OCI-LY1 (cell line): ENCODE results near the gene GRIN2A.

Source experiments
- H2AFZ ChIP-seq: fragments of 200-600 bp; sonication (generic), shearing (Covaris generic); 2 replicates; pipeline ENCODE4 v1.6.0; 2014; ENCODE audit warnings: antibody characterized with exemption, mild to moderate bottlenecking, low read length
- H3F3A ChIP-seq: fragments of 200-600 bp; sonication (generic), shearing (Covaris generic); 2 replicates; pipeline ENCODE4 v1.6.0; 2014; ENCODE audit warnings: mild to moderate bottlenecking, antibody characterized with exemption, low read length, moderate library complexity; ENCODE audit not compliant: insufficient read depth
- H3K27ac ChIP-seq: fragments of 200-600 bp; sonication (generic); 2 replicates; pipeline ENCODE4 v1.5.1; 2014; ENCODE audit warnings: low read length, mixed run types, mild to moderate bottlenecking, low read depth; ENCODE audit not compliant: poor library complexity, severe bottlenecking
- H3K27me3 ChIP-seq: fragments of 200-600 bp; sonication (generic); 2 replicates; pipeline ENCODE4 v1.6.0; 2014; ENCODE audit warnings: antibody characterized with exemption, mild to moderate bottlenecking, low read length, moderate library complexity; ENCODE audit not compliant: insufficient read depth
- H3K36me3 ChIP-seq: fragments of 200-600 bp; sonication (generic); 2 replicates; pipeline ENCODE4 v1.6.1; 2014; ENCODE audit warnings: mild to moderate bottlenecking, antibody characterized with exemption, low read length, moderate library complexity, mixed read lengths; ENCODE audit not compliant: insufficient read depth
- H3K4me1 ChIP-seq: fragments of 200-600 bp; sonication (generic); 2 replicates; pipeline ENCODE4 v1.5.1; 2014; ENCODE audit warnings: mild to moderate bottlenecking, low read length, moderate library complexity; ENCODE audit not compliant: insufficient read depth, severe bottlenecking
- H3K4me2 ChIP-seq: fragments of 200-600 bp; sonication (generic), shearing (Covaris generic); 2 replicates; pipeline ENCODE4 v1.6.1; 2014; ENCODE audit warnings: low read length
- H3K4me3 ChIP-seq: fragments of 200-600 bp; sonication (generic); 2 replicates; pipeline ENCODE4 v1.5.1; 2014; ENCODE audit warnings: low read length, low read depth, mild to moderate bottlenecking, mixed read lengths; ENCODE audit not compliant: poor library complexity, severe bottlenecking
- H3K79me2 ChIP-seq: fragments of 200-600 bp; shearing (Covaris generic); 2 replicates; pipeline ENCODE4 v1.6.1; 2016; ENCODE audit warnings: mixed run types, low read length, mixed read lengths; ENCODE audit not compliant: insufficient read depth
- H3K9ac ChIP-seq: fragments of 200-600 bp; sonication (generic), shearing (Covaris generic); 2 replicates; pipeline ENCODE4 v1.6.1; 2014; ENCODE audit warnings: mild to moderate bottlenecking, low read length, mixed read lengths
- H3K9me2 ChIP-seq: fragments of 200-600 bp; sonication (generic), shearing (Covaris generic); 2 replicates; pipeline ENCODE4 v1.6.1; 2014; ENCODE audit warnings: low read depth, mild to moderate bottlenecking, low read length, mixed read lengths
- H3K9me3 ChIP-seq: fragments of 200-600 bp; shearing (Covaris generic); 2 replicates; pipeline ENCODE4 v1.6.1; 2014; ENCODE audit warnings: low read length, mixed read lengths
- H4K20me1 ChIP-seq: fragments of 200-600 bp; sonication (generic), shearing (Covaris generic); 2 replicates; pipeline ENCODE4 v1.6.0; 2016; ENCODE audit warnings: mild to moderate bottlenecking, low read length; ENCODE audit not compliant: insufficient read depth
- EZH2 ChIP-seq: fragments of 200-600 bp; sonication (generic), shearing (Covaris generic); IDR thresholded peaks from 2 replicates; pipeline ENCODE4 v1.8.0; 2017; ENCODE audit warnings: borderline replicate concordance, mixed run types, mild to moderate bottlenecking, antibody characterized with exemption, low read length, moderate library complexity, mixed read lengths
- TF ChIP-seq, protein P1 (sequence below): fragments of 200-600 bp; sonication (generic), shearing (Covaris generic); IDR thresholded peaks from 2 replicates; pipeline ENCODE4 v1.5.1; 2017; ENCODE audit warnings: mild to moderate bottlenecking, antibody characterized with exemption, low read length, moderate library complexity, mixed read lengths

Gene GRIN2A

DNA sequence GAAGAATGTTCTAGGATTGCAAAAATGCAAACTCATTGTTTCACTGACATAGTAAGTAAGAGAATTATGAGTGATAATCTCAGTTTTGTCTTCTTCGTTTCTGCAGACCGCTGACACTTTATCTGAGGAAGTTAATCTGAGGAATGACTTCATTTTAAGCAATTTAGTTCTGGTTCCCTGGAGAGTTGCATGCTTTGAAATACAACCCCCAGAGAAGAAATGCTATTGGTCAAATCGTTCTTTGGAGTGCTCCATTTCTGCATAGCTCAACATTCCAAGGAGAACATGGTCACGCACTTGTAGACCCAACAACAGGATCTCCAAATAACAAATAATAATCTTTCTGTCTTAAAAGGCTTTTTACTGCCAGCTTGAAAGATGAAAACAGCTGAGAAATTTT is 427.1 kb downstream of the GRIN2A start:
- Histone ChIP-seq H3K4me2 (no peak overlapping the region), H3K4me3 (no peak overlapping the region), H3K9ac (no peak overlapping the region), H3K79me2 (no peaks in the 10 kb centered on the region), H3F3A (no peaks in the 10 kb centered on the region), H3K27me3 (no peaks in the 10 kb centered on the region), H3K27ac (no peak overlapping the region), H4K20me1 (no peaks in the 10 kb centered on the region), H2AFZ (no peak overlapping the region), H3K4me1 (no peaks in the 10 kb centered on the region), H3K36me3 (no peaks in the 10 kb centered on the region), H3K9me3 (no peaks in the 10 kb centered on the region), H3K9me2 (no peaks in the 10 kb centered on the region)
- TF ChIP-seq, protein P1, sequence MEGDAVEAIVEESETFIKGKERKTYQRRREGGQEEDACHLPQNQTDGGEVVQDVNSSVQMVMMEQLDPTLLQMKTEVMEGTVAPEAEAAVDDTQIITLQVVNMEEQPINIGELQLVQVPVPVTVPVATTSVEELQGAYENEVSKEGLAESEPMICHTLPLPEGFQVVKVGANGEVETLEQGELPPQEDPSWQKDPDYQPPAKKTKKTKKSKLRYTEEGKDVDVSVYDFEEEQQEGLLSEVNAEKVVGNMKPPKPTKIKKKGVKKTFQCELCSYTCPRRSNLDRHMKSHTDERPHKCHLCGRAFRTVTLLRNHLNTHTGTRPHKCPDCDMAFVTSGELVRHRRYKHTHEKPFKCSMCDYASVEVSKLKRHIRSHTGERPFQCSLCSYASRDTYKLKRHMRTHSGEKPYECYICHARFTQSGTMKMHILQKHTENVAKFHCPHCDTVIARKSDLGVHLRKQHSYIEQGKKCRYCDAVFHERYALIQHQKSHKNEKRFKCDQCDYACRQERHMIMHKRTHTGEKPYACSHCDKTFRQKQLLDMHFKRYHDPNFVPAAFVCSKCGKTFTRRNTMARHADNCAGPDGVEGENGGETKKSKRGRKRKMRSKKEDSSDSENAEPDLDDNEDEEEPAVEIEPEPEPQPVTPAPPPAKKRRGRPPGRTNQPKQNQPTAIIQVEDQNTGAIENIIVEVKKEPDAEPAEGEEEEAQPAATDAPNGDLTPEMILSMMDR: no peak
- no peak for TF ChIP-seq EZH2

DNA sequence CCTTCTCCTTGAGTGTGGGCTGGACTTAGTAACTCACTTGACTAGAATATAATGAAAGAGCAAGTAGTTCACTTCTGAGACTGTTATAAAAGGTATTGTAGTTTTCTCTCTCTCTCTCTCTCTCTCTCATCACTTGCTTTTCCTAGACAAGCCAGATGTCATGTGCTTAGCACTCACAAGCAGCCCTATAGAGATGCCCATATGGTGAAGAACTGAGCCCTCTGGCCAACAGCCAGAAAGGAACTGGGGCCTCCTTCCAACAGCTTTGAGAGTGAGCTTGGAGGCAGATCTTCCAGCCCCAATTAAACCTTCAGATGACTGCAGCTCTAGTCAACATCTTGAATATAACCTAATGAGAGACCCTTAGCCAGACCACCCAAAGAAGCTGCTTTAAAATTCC is 440.5 kb downstream of the GRIN2A start:
- Histone ChIP-seq H3K9me2 (no peaks in the 10 kb centered on the region), H4K20me1 (no peaks in the 10 kb centered on the region), H3K36me3 (no peaks in the 10 kb centered on the region), H3K9me3 (no peaks in the 10 kb centered on the region), H2AFZ (no peak overlapping the region), H3K4me1 (no peaks in the 10 kb centered on the region), H3K9ac (no peak overlapping the region), H3K79me2 (no peaks in the 10 kb centered on the region), H3K4me3 (no peak overlapping the region), H3K27me3 (no peaks in the 10 kb centered on the region), H3F3A (no peaks in the 10 kb centered on the region), H3K4me2 (no peak overlapping the region), H3K27ac (no peak overlapping the region)
- TF ChIP-seq, protein P1: no peak
- no peak for TF ChIP-seq EZH2

DNA sequence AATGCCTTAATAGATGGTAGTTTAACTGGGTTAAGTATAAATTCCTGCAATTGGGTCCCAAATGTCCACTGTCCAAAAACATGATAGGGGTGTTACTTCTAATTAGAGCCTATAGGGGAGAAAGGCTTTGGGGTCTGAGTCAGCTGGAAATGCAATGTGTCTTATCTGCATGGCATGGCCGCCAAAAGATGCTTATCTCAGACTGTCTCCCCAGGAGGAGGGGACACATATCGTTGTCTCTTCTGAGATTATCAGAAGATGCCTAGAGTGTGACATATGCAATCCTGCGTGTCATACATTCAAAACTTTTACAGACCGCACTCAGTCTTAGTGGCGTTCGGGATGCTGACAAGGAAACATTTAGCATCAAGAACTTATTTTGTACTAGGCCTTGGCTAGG is 442.9 kb downstream of the GRIN2A start:
- H3K4me3 ChIP-seq: no peak overlapping the region
- H3K27ac ChIP-seq: no peak overlapping the region
- H3K4me1 ChIP-seq: no peaks in the 10 kb centered on the region
- H3K9me3 ChIP-seq: no peaks in the 10 kb centered on the region
- H3K4me2 ChIP-seq: no peak overlapping the region
- no peaks in the 10 kb centered on the region for H4K20me1 ChIP-seq
- no peaks in the 10 kb centered on the region for H3K36me3 ChIP-seq
- H3K9me2 ChIP-seq: no peaks in the 10 kb centered on the region
- H2AFZ ChIP-seq: no peak overlapping the region
- H3K27me3 ChIP-seq: no peaks in the 10 kb centered on the region
- TF ChIP-seq, protein P1: no peak
- TF ChIP-seq EZH2: no peak
- H3F3A ChIP-seq: no peaks in the 10 kb centered on the region
- no peak overlapping the region for H3K9ac ChIP-seq
- H3K79me2 ChIP-seq: no peaks in the 10 kb centered on the region
